K562 (cell line): ENCODE data around the gene ALK. TPM values are rescaled to one million over a fixed set of nuclear protein-coding genes. Genes with fewer than 3 reads are reported as not detected.

Source experiments
- ATAC-seq: fragments of 200-7000 bp; cut with Tn5 transposase; 3 replicates; pipeline ENCODE4 v1.9.1; 2020; ENCODE audit warnings: moderate library complexity
- BruUV-seq: library from RNA; stranded (reverse); fragments of 400-500 nt; replicated peaks from 2 replicates; lab custom pipeline; 2021; lab: Mats Ljungman, UMichigan
- CTCF ChIA-PET: fragments of 300-600 bp; formaldehyde crosslinking; extraction: SDS; loops from one replicate; lab custom pipeline; 2021; ENCODE audit warnings: low intra/inter-chr PET ratio; lab: Yijun Ruan, JAX
- POLR2A ChIA-PET: fragments of 300-600, 350-650 bp; sonication (Branson Sonifier 250); formaldehyde crosslinking; extraction: SDS; loops from one replicate; lab custom pipeline; 2021; ENCODE audit warnings: antibody characterized with exemption, inconsistent platforms; lab: Yijun Ruan, JAX
- DNase-seq, 4 experiments: peaks; one replicate each; pipeline versions ENCODE4 v3.0.0 to v3.0.0-alpha.2; 2011 to 2018; ENCODE audit warnings: low spot score in 3 of 4, mixed read lengths in 3 of 4; ENCODE audit errors: extremely low read depth in 1 of 4
- FAIRE-seq: peaks from 2 replicates; lab custom pipeline; 2011; peaks lifted over from hg19 to GRCh38; lab: Jason Lieb, UNC
- H2AFZ ChIP-seq: 2 replicates; pipeline ENCODE4 v1.6.0; 2011; ENCODE audit warnings: low read depth, low read length, control low read depth, inconsistent platforms
- H3K27ac ChIP-seq: fragments of 200-600 bp; 3 replicates; pipeline ENCODE4 v1.8.0; 2011; ENCODE audit warnings: low read depth, mild to moderate bottlenecking, control low read depth, inconsistent platforms, low read length, moderate library complexity, mixed read lengths; ENCODE audit errors: extremely low read depth
- H3K27me3 ChIP-seq, 2 experiments: fragments of 300-600 bp in 1 of 2; 2 replicates in 1 of 2; 3 replicates in 1 of 2; pipeline versions ENCODE4 v1.6.0 to v1.8.0; 2011; ENCODE audit warnings: inconsistent platforms in 2 of 2, low read length in 2 of 2, mild to moderate bottlenecking in 1 of 2, mixed read lengths in 1 of 2, moderate library complexity in 1 of 2; ENCODE audit not compliant: control insufficient read depth in 2 of 2, insufficient read depth in 2 of 2
- H3K36me3 ChIP-seq: fragments of 300-600 bp; 3 replicates; pipeline ENCODE4 v1.8.0; 2011; ENCODE audit warnings: mild to moderate bottlenecking, low read length, inconsistent platforms; ENCODE audit not compliant: control insufficient read depth, insufficient read depth
- H3K4me1 ChIP-seq, 2 experiments: fragments of 200-600 bp in 1 of 2; replicated peaks in 1 of 2; 2 replicates in 1 of 2; 3 replicates in 1 of 2; pipeline versions ENCODE4 v1.5.1 to v1.8.0; 2011; ENCODE audit warnings: inconsistent platforms in 2 of 2, low read length in 2 of 2, mild to moderate bottlenecking in 1 of 2, mixed read lengths in 1 of 2, moderate library complexity in 1 of 2; ENCODE audit not compliant: control insufficient read depth in 2 of 2, insufficient read depth in 2 of 2
- H3K4me2 ChIP-seq: 2 replicates; pipeline ENCODE4 v1.6.1; 2011; ENCODE audit warnings: low read length, control low read depth, inconsistent platforms, mixed read lengths; ENCODE audit not compliant: insufficient read depth
- H3K4me3 ChIP-seq: fragments of 200-600 bp; sonication (generic), shearing (Covaris generic); 2 replicates; pipeline ENCODE4 v1.5.1; 2016; ENCODE audit warnings: control low read depth, inconsistent platforms
- H3K79me2 ChIP-seq: fragments of 200-600 bp; 3 replicates; pipeline ENCODE4 v1.8.0; 2011; ENCODE audit warnings: low read length, inconsistent platforms; ENCODE audit not compliant: control insufficient read depth, insufficient read depth
- H3K9ac ChIP-seq, 2 experiments: 2 replicates each; pipeline versions ENCODE4 v1.6.0 to v1.6.1; 2011; ENCODE audit warnings: low read depth in 2 of 2, low read length in 2 of 2, control low read depth in 1 of 2, inconsistent platforms in 1 of 2, mild to moderate bottlenecking in 1 of 2, mixed read lengths in 1 of 2; ENCODE audit not compliant: insufficient read depth in 1 of 2
- H3K9me1 ChIP-seq: one replicate; pipeline ENCODE4 v1.6.0; 2011; ENCODE audit warnings: inconsistent platforms, mild to moderate bottlenecking, low read length, moderate library complexity; ENCODE audit not compliant: control insufficient read depth, insufficient read depth
- H3K9me3 ChIP-seq: replicated peaks from 2 replicates; pipeline ENCODE4 v1.5.1; 2011; ENCODE audit warnings: low read depth, low read length, inconsistent platforms; ENCODE audit not compliant: control insufficient read depth, insufficient read depth
- H4K20me1 ChIP-seq: replicated peaks from 2 replicates; pipeline ENCODE4 v1.6.1; 2011; ENCODE audit warnings: low read length, inconsistent platforms, mixed read lengths; ENCODE audit not compliant: control insufficient read depth, insufficient read depth
- CTBP1 ChIP-seq: fragments of 450-650 bp; IDR thresholded peaks from 2 replicates; pipeline ENCODE4 v1.6.1; 2016; ENCODE audit warnings: borderline replicate concordance
- FIP1L1 ChIP-seq: fragments of 200-400 bp; formaldehyde crosslinking; IDR thresholded peaks from 2 replicates; pipeline ENCODE4 v1.6.1; 2018; ENCODE audit warnings: mild to moderate bottlenecking, low read depth, low read length; ENCODE audit not compliant: poor library complexity, severe bottlenecking
- FOS ChIP-seq: IDR thresholded peaks from 3 replicates; pipeline ENCODE4 v1.6.1; 2011; ENCODE audit not compliant: insufficient read length; ENCODE audit errors: extremely low read depth
- FOXK1 ChIP-seq: sonication (generic); formaldehyde crosslinking; IDR thresholded peaks from 2 replicates; pipeline ENCODE4 v1.8.0; 2022; ENCODE audit warnings: missing genetic modification reagents, mild to moderate bottlenecking, borderline replicate concordance
- MIER1 ChIP-seq: fragments of 450-650 bp; IDR thresholded peaks from 2 replicates; pipeline ENCODE4 v1.6.1; 2016; ENCODE audit warnings: antibody characterized with exemption, mild to moderate bottlenecking, low read depth
- PHB ChIP-seq: fragments of 250-450 bp; sonication (Bioruptor Pico); IDR thresholded peaks from 2 replicates; pipeline ENCODE4 v1.5.0; 2021
- PTTG1 ChIP-seq: fragments of 450-650 bp; IDR thresholded peaks from 2 replicates; pipeline ENCODE4 v1.6.1; 2016; ENCODE audit warnings: low read depth, mild to moderate bottlenecking, missing genetic modification characterization, missing compliant biosample characterization
- RFX1 ChIP-seq: fragments of 450-650 bp; IDR thresholded peaks from 2 replicates; pipeline ENCODE4 v1.6.1; 2016; ENCODE audit warnings: mild to moderate bottlenecking, moderate library complexity
- TEAD1 ChIP-seq, 2 experiments: fragments of 450-650 bp in 1 of 2; sonication (generic) in 1 of 2; formaldehyde crosslinking; IDR thresholded peaks; 2 replicates each; pipeline versions ENCODE4 v1.4.0 to v1.8.0; 2020 to 2022; ENCODE audit warnings: mild to moderate bottlenecking in 2 of 2, missing genetic modification reagents in 1 of 2
- ZBTB12 ChIP-seq: fragments of 250-450 bp; sonication (Bioruptor Pico); IDR thresholded peaks from 2 replicates; pipeline ENCODE4 v1.4.0; 2020
- ZFP91 ChIP-seq: sonication (generic); formaldehyde crosslinking; IDR thresholded peaks from 2 replicates; pipeline ENCODE4 v1.8.0; 2022; ENCODE audit warnings: mild to moderate bottlenecking, missing genetic modification reagents
- ZNF444 ChIP-seq: fragments of 250-450 bp; sonication (Bioruptor Pico); IDR thresholded peaks from 2 replicates; pipeline ENCODE4 v1.4.0; 2020; ENCODE audit warnings: mild to moderate bottlenecking, moderate library complexity
- ZNF668 ChIP-seq: fragments of 250-450 bp; sonication (Bioruptor Pico); IDR thresholded peaks from 2 replicates; pipeline ENCODE4 v1.8.0; 2022; ENCODE audit warnings: mild to moderate bottlenecking, inconsistent platforms
- ZNF76 ChIP-seq: fragments of 250-450 bp; sonication (Bioruptor Pico); IDR thresholded peaks from 2 replicates; pipeline ENCODE4 v1.4.0; 2020; ENCODE audit warnings: mild to moderate bottlenecking, moderate library complexity, borderline replicate concordance
- WGBS: fragments of 100-300 bp; shearing (Covaris generic); methylation state at CpG from one replicate; pipeline ENCODE4 v1.1.6; 2016; ENCODE audit warnings: low coverage, mixed read lengths; ENCODE audit not compliant: insufficient coverage; ENCODE audit errors: missing lambda C conversion rate; 5-methylcytosine and 5-hydroxymethylcytosine counted together
- in situ Hi-C: fragments of 300-500 bp; cut with MboI; formaldehyde crosslinking; loops from 4 replicates; pipeline ENCODE4 v1.15.0; 2018; ENCODE audit warnings: inconsistent platforms, mixed read lengths
- intact Hi-C: fragments of 100-400 bp; cut with micrococcal nuclease; formaldehyde crosslinking; loops from 2 replicates; pipeline ENCODE4 v1.14.2; 2022
- polyA plus RNA-seq, 8 experiments: library from polyadenylated mRNA; depleted of rRNA in 4 of 8; stranded (reverse) in 5 of 8; unstranded in 3 of 8; fragments of >200 nt; fragmentation: Nextera tagmentation in 2 of 8; fragmentation: Illumina TruSeq in 1 of 8; extraction: Ambion mirVana in 2 of 8; extraction: Trizol in 1 of 8; gene quantifications; 2 replicates each; pipeline versions ENCODE4 v1.2.1 to v1.2.3, GENCODE V29; 2011 to 2014; ENCODE audit warnings: inconsistent platforms in 1 of 8, missing spikeins in 1 of 8
- total RNA-seq, 7 experiments: library from RNA; depleted of rRNA in 6 of 7; stranded (reverse); fragments of >200 nt in 6 of 7; fragmentation: Illumina TruSeq in 2 of 7; extraction: Trizol in 2 of 7; gene quantifications; 2 replicates each; pipeline versions ENCODE4 v1.2.1 to v1.2.3, GENCODE V29; 2011 to 2021; ENCODE audit warnings: low replicate concordance in 1 of 7
- TF ChIP-seq, protein P1 (sequence below): sonication (generic); formaldehyde crosslinking; IDR thresholded peaks from 2 replicates; pipeline ENCODE4 v1.8.0; 2022; ENCODE audit warnings: mild to moderate bottlenecking, missing genetic modification reagents
- TF ChIP-seq, protein P2 (sequence below): fragments of 250-450 bp; sonication (Bioruptor Pico); IDR thresholded peaks from 2 replicates; pipeline ENCODE4 v1.9.0; 2021; ENCODE audit warnings: mild to moderate bottlenecking, inconsistent platforms
- TF ChIP-seq, protein P3 (sequence below): sonication (generic); formaldehyde crosslinking; IDR thresholded peaks from 2 replicates; pipeline ENCODE4 v1.5.0; 2020; ENCODE audit warnings: missing genetic modification reagents

Gene ALK
- total and polyA plus RNA-seq, 9 of the 15 experiments (the other 6 are each of a cell fraction or from before 2014, with no cell fraction given): not detected

DNA sequence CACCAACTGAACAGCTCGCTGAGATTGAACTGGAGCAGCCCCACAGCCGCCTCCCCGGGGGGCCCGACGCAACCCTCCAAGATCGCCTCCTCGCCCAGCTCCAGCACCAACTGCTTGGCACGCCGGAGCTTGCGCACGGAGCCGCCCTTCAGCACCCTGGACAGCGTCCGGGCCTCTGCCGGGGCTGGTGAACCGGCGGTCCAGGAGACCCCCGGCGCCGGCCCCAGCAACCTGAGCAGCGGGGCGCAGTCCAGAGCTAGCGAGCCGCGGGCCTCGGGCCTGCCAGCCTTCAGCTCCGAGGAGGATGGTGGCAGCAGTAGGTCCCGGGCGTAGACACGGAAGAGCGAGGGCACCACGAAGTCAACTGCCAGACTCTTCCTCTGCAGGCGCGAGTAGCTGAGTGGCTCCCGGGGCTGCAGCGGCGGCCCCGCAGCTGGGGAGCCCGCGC, 1.2 kb downstream of the ALK start:
- BruUV-seq: no TSS peak
- Histone ChIP-seq H3K36me3 (no peaks in the 10 kb centered on the region), H2AFZ (no peak overlapping the region), H3K4me1 (peaks cover 0 to 17% of the 10 kb centered on the region in 2 experiments; a peak in 3 of 5 replicates), H4K20me1 (peaks cover 4% of the 10 kb centered on the region), H3K4me3 (no peak overlapping the region), H3K4me2 (no peak overlapping the region), H3K79me2 (no peaks in the 10 kb centered on the region), H3K27ac (no peak overlapping the region), H3K9ac (no peak overlapping the region), H3K9me1 (no peaks in the 10 kb centered on the region), H3K9me3 (no peaks in the 10 kb centered on the region), H3K27me3 (peaks cover 3 to 15% of the 10 kb centered on the region in 2 experiments; a peak in 3 of 5 replicates)
- in situ Hi-C loops: no loop called here
- FAIRE-seq (no peak), DNase-seq (peak; percentile 45 to 66 (median 56)), ATAC-seq (peak; percentile 35; the same call in 2 of the 3 replicates)
- POLR2A ChIA-PET: no interaction called here
- intact Hi-C loops: no loop called here
- CTCF ChIA-PET: no interaction called here
- WGBS: 3% methylated on average over 29 of the region's 40 CpGs
- TF ChIP-seq MIER1 (peak; percentile 90), FOS (no peak), TEAD1 (CRISPR knock-in tag; IDR thresholded peaks at IDR 0.05) (peak in 1 of 2 experiments; percentile 28; a peak in 1 of 4 replicates), FIP1L1 (no peak), ZNF76 (no peak), ZFP91 (CRISPR knock-in tag) (no peak), ZBTB12 (CRISPR knock-in tag) (no peak), PTTG1 (no peak), CTBP1 (no peak), ZNF668 (CRISPR knock-in tag) (no peak), ZNF444 (CRISPR knock-in tag) (no peak), FOXK1 (no peak), PHB (CRISPR knock-in tag) (no peak), RFX1 (no peak)
- TF ChIP-seq, protein P1, sequence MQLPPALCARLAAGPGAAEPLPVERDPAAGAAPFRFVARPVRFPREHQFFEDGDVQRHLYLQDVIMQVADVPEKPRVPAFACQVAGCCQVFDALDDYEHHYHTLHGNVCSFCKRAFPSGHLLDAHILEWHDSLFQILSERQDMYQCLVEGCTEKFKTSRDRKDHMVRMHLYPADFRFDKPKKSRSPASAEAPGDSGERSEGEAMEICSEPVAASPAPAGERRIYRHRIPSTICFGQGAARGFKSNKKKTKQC: peak; percentile 81
- TF ChIP-seq, protein P2, sequence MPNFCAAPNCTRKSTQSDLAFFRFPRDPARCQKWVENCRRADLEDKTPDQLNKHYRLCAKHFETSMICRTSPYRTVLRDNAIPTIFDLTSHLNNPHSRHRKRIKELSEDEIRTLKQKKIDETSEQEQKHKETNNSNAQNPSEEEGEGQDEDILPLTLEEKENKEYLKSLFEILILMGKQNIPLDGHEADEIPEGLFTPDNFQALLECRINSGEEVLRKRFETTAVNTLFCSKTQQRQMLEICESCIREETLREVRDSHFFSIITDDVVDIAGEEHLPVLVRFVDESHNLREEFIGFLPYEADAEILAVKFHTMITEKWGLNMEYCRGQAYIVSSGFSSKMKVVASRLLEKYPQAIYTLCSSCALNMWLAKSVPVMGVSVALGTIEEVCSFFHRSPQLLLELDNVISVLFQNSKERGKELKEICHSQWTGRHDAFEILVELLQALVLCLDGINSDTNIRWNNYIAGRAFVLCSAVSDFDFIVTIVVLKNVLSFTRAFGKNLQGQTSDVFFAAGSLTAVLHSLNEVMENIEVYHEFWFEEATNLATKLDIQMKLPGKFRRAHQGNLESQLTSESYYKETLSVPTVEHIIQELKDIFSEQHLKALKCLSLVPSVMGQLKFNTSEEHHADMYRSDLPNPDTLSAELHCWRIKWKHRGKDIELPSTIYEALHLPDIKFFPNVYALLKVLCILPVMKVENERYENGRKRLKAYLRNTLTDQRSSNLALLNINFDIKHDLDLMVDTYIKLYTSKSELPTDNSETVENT (CRISPR knock-in tag): no peak
- TF ChIP-seq, protein P3, sequence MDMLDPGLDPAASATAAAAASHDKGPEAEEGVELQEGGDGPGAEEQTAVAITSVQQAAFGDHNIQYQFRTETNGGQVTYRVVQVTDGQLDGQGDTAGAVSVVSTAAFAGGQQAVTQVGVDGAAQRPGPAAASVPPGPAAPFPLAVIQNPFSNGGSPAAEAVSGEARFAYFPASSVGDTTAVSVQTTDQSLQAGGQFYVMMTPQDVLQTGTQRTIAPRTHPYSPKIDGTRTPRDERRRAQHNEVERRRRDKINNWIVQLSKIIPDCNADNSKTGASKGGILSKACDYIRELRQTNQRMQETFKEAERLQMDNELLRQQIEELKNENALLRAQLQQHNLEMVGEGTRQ: 0 out of 2 replicates have a peak, but pooled peaks have one; percentile 2
